ENCODE results near the gene ZBTB7B. TPM values are rescaled to one million over a fixed set of nuclear protein-coding genes. Genes with fewer than 3 reads are reported as not detected.

The ZBTB7B gene
- total RNA-seq, 1 experiment from 2014 or later: 38.3 TPM

GRCh38 chr1:155042789-155043188 lies 40.2 kb downstream of the ZBTB7B start:
- Mint-ChIP-seq H3K4me3 (no peak overlapping the region), H3K27ac (no peak overlapping the region), H3K36me3 (ENCODE audit: insufficient read depth in 1 of 3, low read depth in 3 of 3) (no peaks in the 10 kb centered on the region; a peak in 1 of 7 replicates), H3K27me3 (ENCODE audit: low read depth) (peaks cover 31% of the 10 kb centered on the region), H3K4me1 (peaks cover 12 to 33% of the 10 kb centered on the region in 2 experiments), H3K9me3 (no peaks in the 10 kb centered on the region; a peak in 1 of 5 replicates)
- WGBS (ENCODE audit: extremely low coverage, insufficient read length, low lambda C conversion rate): no CpG with 5 or more reads among the region's 5 CpGs
- no peak overlapping the region for H3K18ac ChIP-seq (ENCODE audit: insufficient read length, low read depth, low read length)
- no peak overlapping the region for H3K4me2 ChIP-seq (ENCODE audit: insufficient read depth, insufficient read length, low read length)
- no peaks in the 10 kb centered on the region for H3K79me2 ChIP-seq (ENCODE audit: insufficient read depth, low read length)
- no peak overlapping the region for H4K5ac ChIP-seq (ENCODE audit: insufficient read length, low read depth, low read length)
- no peaks in the 10 kb centered on the region for H3K9me3 ChIP-seq (ENCODE audit: control insufficient read depth, low read depth, low read length)
- H2BK15ac ChIP-seq (ENCODE audit: low read depth, low read length): no peak overlapping the region
- H4K91ac ChIP-seq (ENCODE audit: insufficient read length, low read depth, low read length): no peak overlapping the region
- no peak overlapping the region for H2BK20ac ChIP-seq (ENCODE audit: low read depth, low read length, poor library complexity, severe bottlenecking)
- no peaks in the 10 kb centered on the region for H3K27me3 ChIP-seq (ENCODE audit: insufficient read depth, low read length)
- H2BK120ac ChIP-seq (ENCODE audit: low read depth, low read length, poor library complexity, severe bottlenecking): no peak overlapping the region
- no peak overlapping the region for H3K4ac ChIP-seq (ENCODE audit: low read depth, low read length)
- DNase-seq: no peak
- no peak overlapping the region for H3K23ac ChIP-seq (ENCODE audit: insufficient read length, low read depth, low read length)
- H3K79me1 ChIP-seq (ENCODE audit: insufficient read depth, low read depth, low read length, poor library complexity, severe bottlenecking): no peaks in the 10 kb centered on the region
- H2BK12ac ChIP-seq (ENCODE audit: insufficient read length, low read depth, low read length): no peak overlapping the region
- H3T11ph ChIP-seq (ENCODE audit: low read length): no peak overlapping the region
- TF ChIP-seq, protein P1, sequence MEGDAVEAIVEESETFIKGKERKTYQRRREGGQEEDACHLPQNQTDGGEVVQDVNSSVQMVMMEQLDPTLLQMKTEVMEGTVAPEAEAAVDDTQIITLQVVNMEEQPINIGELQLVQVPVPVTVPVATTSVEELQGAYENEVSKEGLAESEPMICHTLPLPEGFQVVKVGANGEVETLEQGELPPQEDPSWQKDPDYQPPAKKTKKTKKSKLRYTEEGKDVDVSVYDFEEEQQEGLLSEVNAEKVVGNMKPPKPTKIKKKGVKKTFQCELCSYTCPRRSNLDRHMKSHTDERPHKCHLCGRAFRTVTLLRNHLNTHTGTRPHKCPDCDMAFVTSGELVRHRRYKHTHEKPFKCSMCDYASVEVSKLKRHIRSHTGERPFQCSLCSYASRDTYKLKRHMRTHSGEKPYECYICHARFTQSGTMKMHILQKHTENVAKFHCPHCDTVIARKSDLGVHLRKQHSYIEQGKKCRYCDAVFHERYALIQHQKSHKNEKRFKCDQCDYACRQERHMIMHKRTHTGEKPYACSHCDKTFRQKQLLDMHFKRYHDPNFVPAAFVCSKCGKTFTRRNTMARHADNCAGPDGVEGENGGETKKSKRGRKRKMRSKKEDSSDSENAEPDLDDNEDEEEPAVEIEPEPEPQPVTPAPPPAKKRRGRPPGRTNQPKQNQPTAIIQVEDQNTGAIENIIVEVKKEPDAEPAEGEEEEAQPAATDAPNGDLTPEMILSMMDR (conservative IDR thresholded peaks at IDR 0.05): no peak
- H3K14ac ChIP-seq (ENCODE audit: insufficient read depth, low read length): no peak overlapping the region
- no peak overlapping the region for H2AK5ac ChIP-seq (ENCODE audit: insufficient read length, low read length)
- H3K9ac ChIP-seq (ENCODE audit: extremely low read depth, insufficient read length, low read length): no peak overlapping the region
- H4K8ac ChIP-seq (replicated peaks; ENCODE audit: insufficient read length, low read depth, low read length): no peak overlapping the region
- no peaks in the 10 kb centered on the region for H3K4me1 ChIP-seq (ENCODE audit: insufficient read depth, low read length)
- no peak overlapping the region for H2BK5ac ChIP-seq (ENCODE audit: insufficient read length, low read length)
- peaks cover 2% of the 10 kb centered on the region for H4K20me1 ChIP-seq (ENCODE audit: control insufficient read depth, insufficient read depth, insufficient read length)
- no peak overlapping the region for H3K27ac ChIP-seq (ENCODE audit: insufficient read length, low read depth, low read length)
- no peak overlapping the region for H2AFZ ChIP-seq (ENCODE audit: low read length)
- no peaks in the 10 kb centered on the region for H3K23me2 ChIP-seq (ENCODE audit: insufficient read length, low read depth, low read length, poor library complexity, severe bottlenecking)
- H3K56ac ChIP-seq (ENCODE audit: insufficient read length, low read depth, low read length): no peak overlapping the region
